GM12873 (cell line): ENCODE results near the gene KCNH2.

ENCODE experiments used
- TF ChIP-seq, protein P1 (sequence below): IDR thresholded peaks from 2 replicates; pipeline ENCODE4 v1.5.1; 2012; ENCODE audit warnings: low read depth, mild to moderate bottlenecking, moderate library complexity, low read length, control low read depth; ENCODE audit not compliant: insufficient read depth; ENCODE audit errors: missing control alignments

Gene KCNH2

DNA sequence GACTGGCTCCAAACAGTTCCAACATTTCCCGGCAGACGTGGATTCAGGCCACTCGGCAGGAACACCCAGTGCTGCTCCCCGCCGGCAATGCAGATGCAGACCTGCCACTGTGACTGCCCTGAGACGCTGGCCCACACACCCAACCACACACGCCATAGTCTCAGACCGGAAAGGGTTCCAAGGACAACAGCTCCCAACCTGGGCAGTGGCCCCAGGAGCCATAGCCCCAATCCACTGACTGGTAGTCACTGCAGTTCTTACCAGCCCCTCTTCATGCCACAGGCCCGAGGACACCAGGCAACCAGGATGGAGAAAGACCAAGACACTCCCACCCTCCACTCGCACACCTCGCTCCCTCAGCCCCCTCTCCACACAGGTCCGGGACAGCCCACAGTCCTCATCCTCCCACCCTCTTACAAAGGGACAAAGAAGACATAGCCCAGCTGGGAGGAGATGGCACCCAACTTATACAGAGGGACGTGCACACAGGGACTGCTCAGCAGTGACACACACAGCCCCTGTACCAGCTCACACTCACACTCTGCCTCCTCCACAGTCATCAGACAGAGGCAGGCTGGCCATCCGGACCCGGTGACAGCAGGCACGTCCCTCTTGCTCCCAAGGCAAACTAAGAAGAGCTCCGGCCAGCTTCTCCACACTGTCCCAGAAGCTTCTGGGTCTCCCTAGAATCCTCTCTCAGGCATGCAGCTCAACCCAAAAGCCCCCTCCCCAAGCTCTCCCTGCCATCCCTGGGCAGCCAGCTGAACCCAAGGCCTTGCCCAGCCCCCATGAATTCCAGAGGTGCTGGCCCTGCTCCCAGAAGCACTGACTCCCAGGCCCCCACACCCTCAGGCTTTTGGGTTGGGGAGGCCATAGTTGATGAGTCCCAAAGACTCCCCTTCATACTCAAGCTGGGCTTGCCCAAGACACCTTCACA lies 24.8 kb downstream of the KCNH2 start:
- TF ChIP-seq, protein P1, sequence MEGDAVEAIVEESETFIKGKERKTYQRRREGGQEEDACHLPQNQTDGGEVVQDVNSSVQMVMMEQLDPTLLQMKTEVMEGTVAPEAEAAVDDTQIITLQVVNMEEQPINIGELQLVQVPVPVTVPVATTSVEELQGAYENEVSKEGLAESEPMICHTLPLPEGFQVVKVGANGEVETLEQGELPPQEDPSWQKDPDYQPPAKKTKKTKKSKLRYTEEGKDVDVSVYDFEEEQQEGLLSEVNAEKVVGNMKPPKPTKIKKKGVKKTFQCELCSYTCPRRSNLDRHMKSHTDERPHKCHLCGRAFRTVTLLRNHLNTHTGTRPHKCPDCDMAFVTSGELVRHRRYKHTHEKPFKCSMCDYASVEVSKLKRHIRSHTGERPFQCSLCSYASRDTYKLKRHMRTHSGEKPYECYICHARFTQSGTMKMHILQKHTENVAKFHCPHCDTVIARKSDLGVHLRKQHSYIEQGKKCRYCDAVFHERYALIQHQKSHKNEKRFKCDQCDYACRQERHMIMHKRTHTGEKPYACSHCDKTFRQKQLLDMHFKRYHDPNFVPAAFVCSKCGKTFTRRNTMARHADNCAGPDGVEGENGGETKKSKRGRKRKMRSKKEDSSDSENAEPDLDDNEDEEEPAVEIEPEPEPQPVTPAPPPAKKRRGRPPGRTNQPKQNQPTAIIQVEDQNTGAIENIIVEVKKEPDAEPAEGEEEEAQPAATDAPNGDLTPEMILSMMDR: no peak

DNA sequence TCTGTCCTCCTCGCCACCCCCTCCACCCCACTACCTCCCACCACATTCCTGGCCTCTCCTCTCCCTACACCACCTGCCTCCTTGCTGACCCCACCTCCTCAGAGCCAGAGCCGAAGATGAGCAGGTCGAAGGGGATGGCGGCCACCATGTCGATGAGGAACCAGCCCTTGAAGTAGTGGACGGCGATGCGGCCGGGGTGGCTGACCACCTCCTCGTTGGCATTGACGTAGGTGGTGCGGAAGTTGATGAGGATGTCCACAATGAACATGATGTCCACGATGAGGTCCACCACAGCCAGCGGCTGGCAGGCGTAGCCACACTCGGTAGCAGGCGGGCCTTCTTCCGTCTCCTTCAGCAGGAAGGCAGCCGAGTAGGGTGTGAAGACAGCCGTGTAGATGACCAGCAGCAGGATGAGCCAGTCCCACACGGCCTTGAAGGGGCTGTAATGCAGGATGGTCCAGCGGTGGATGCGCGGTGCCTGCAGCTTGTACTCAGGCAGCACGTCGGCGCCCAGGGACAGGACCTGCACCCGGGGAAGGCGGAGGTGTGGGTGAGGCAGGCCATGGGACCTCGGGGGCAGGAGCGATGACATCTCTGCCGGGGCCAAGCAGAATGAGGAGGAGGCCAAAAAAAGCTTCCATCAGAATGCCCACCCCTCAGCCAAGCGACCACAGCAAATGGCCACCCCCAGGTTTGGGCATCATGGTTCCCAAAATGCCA lies 25.6 kb downstream of the KCNH2 start:
- TF ChIP-seq, protein P1: no peak

DNA sequence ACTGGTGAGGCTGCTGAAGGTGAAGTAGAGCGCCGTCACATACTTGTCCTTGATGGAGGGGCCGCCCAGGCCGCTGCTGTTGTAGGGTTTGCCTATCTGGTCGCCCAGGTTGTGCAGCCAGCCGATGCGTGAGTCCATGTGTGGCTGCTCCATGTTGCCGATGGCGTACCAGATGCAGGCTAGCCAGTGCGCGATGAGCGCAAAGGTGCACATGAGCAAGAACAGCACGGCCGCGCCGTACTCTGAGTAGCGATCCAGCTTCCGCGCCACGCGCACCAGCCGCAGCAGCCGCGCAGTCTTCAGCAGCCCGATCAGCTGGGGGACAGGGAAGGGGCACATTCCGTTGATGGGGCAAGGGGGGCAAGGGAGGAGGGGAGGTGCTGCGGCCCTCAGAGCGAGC lies 26.6 kb downstream of the KCNH2 start:
- TF ChIP-seq, protein P1: no peak

DNA sequence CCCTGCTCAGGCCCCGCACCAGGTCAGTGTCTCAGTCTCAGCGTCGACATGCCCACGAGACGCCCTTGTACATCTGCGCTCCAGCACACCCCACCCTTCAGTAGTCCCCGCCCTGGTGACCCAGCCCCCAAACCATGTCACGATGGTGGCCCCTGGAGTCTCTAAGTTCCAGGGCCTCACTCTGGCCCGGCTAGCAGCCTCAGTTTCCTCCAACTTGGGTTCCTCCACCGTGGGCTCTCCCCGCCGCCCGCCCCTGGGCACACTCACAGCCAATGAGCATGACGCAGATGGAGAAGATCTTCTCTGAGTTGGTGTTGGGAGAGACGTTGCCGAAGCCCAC lies 27.0 kb downstream of the KCNH2 start:
- TF ChIP-seq, protein P1: no peak

DNA sequence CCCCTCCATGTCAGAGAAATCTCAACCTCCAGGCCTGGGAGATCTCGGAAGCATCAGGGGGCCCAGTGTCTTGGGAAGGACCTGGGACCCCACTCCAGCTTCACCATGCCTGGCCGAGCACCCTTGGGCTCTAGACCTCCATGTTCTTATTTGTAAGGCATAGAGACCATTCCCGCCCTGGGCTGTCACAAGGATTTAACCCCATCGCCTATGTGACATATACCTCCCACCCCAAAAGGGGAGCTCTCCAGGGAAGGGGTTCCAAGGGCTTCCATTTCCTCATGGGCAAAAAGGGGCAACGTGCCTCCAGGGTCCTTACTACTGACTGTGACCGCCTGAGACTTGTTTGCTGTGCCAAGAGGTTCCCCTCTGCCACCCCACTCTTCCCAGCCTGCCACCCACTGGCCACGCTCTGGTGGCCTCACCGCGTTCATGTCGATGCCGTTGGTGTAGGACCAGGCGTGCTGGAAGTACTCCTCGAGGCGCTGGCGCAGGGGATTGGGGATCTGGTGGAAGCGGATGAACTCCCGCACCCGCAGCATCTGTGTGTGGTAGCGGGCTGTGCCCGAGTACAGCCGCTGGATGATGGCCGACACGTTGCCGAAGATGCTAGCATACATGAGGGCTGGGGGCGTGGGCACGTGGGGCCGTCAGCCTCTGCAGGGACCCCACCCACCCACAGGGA lies 27.5 kb downstream of the KCNH2 start:
- TF ChIP-seq, protein P1: no peak

DNA sequence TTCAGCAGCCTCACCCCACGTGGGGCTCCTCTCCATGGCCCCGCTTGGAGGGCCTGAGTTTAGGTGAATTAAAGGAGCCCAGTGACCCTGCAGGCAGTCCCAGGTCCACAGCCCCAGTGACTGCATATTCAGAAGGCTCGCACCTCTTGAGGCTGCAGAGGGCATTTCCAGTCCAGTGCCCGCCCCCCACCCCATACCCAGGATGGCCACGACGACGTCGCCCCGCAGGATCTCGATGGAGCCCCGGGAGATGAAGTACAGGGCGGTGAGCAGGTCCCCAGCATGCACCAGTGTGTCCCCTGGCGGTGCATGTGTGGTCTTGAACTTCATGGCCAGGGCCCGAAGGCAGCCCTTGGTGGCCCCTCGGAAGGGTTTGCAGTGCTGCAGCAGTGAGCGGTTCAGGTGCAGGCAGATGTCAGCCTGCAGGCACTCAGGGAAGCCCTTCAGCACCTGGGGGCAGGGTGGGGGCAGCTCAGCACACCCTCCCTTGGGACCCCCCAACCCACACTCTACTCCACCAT lies 28.1 kb downstream of the KCNH2 start:
- TF ChIP-seq, protein P1: no peak

DNA sequence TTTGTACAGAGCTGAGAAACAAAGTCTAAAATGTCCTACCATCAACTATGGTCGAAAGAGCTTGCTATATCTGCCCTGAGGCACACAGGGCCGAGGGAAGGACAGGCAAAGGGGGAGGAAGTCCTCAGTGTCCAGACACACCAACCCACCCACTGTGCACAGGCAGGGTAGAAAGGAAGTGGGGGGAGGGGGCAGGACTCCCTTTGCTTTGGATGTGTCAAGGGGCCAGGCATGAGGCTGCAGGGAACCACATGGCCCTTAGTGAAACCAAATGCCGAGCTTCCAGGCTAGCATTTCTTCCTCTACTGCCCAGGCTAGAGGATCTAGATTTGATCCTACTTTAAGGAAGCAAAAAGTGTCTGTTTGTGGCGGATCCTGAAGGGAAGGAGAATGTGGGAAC lies 28.6 kb downstream of the KCNH2 start:
- TF ChIP-seq, protein P1: no peak
